ENCODE data around the gene CLCA1. TPM values are rescaled to one million over a fixed set of nuclear protein-coding genes. Genes with fewer than 3 reads are reported as not detected.

CLCA1 gene
- total RNA-seq, 1 donor from 2014 or later: 0.16 TPM

Other genes with a start within 250 kb of the CLCA1 start
- 100 TPM for gene ODF2L, start 72.6 kb upstream of the CLCA1 start, total RNA-seq
- under 0.01 TPM for gene CLCA2, start 44.8 kb upstream of the CLCA1 start, total RNA-seq
- gene CLCA4, start 78.2 kb downstream of the CLCA1 start, total RNA-seq: not detected
- gene SH3GLB1, start 235.6 kb downstream of the CLCA1 start, total RNA-seq: 107 TPM